Fibroblast of the aortic adventitia (primary cell): ENCODE results near the gene NKIRAS1. TPM values are rescaled to one million over a fixed set of nuclear protein-coding genes. Genes with fewer than 3 reads are reported as not detected.

ENCODE experiments used
- DNase-seq: peaks from one replicate; pipeline ENCODE4 v3.0.0-alpha.2; 2010; ENCODE audit warnings: low read depth
- H3K4me3 ChIP-seq: 2 replicates; pipeline ENCODE4 v1.5.1; 2011; ENCODE audit warnings: low read depth, mild to moderate bottlenecking, control low read depth, low read length, moderate library complexity
- CTCF ChIP-seq: IDR thresholded peaks from 2 replicates; pipeline ENCODE4 v1.5.1; 2011; ENCODE audit warnings: mild to moderate bottlenecking, low read length, control low read depth, inconsistent platforms; ENCODE audit not compliant: insufficient read depth
- total RNA-seq: library from RNA; depleted of rRNA; stranded (reverse); fragments of >200 nt; gene quantifications from 2 replicates; pipeline ENCODE4 v1.2.3, GENCODE V29; 2012; ENCODE audit warnings: low replicate concordance

Gene NKIRAS1
- total RNA-seq, 1 donor: 20.9 TPM

- peak; percentile 59 for DNase-seq
- no peak overlapping the region for H3K4me3 ChIP-seq
- no peak for TF ChIP-seq CTCF
Measured at GRCh38 chr3:23904545-23904944, 12.2 kb downstream of the NKIRAS1 start.

- H3K4me3 ChIP-seq: no peak overlapping the region
- TF ChIP-seq CTCF: no peak
- DNase-seq: no peak
Measured at GRCh38 chr3:23900744-23901143, 16.0 kb downstream of the NKIRAS1 start.

- DNase-seq: no peak
- TF ChIP-seq CTCF: no peak
- no peak overlapping the region for H3K4me3 ChIP-seq
Measured at GRCh38 chr3:23895181-23895580, 21.6 kb downstream of the NKIRAS1 start.

GRCh38 chr3:23894254-23895061, 22.3 kb downstream of the NKIRAS1 start:
- no peak for DNase-seq
- no peak for TF ChIP-seq CTCF
- no peak overlapping the region for H3K4me3 ChIP-seq

GRCh38 chr3:23889950-23890349, 26.8 kb downstream of the NKIRAS1 start:
- DNase-seq: no peak
- no peak overlapping the region for H3K4me3 ChIP-seq
- TF ChIP-seq CTCF: no peak

- no peak overlapping the region for H3K4me3 ChIP-seq
Measured at GRCh38 chr3:23889386-23889785, 27.4 kb downstream of the NKIRAS1 start.

More at GRCh38 chr3:23889386-23889785, 27.4 kb downstream of the NKIRAS1 start:
- TF ChIP-seq CTCF: no peak
- no peak for DNase-seq
